Panc1 (cell line): ENCODE data around the gene BCS1L. TPM values are rescaled to one million over a fixed set of nuclear protein-coding genes. Genes with fewer than 3 reads are reported as not detected.

Experiments
- ATAC-seq: fragments of 200-7000 bp; cut with Tn5 transposase; 2 replicates; pipeline ENCODE4 v1.9.1; 2020; ENCODE audit warnings: mild to moderate bottlenecking, moderate library complexity
- BruUV-seq: library from RNA; stranded (reverse); fragments of 400-500 nt; replicated peaks from 2 replicates; lab custom pipeline; 2021; lab: Mats Ljungman, UMichigan
- CTCF ChIA-PET: fragments of 300-600 bp; sonication (Branson Sonifier 250); formaldehyde crosslinking; loops from one replicate; lab custom pipeline; 2022; ENCODE audit warnings: antibody characterized with exemption; lab: Charles Lee
- POLR2A ChIA-PET: fragments of 300-600 bp; sonication (Branson Sonifier 250); formaldehyde crosslinking; loops from one replicate; lab custom pipeline; 2022; ENCODE audit warnings: antibody characterized with exemption; lab: Charles Lee
- DNase-seq: peaks from one replicate; pipeline ENCODE4 v3.0.0-alpha.2; 2010; ENCODE audit warnings: low read depth, low spot score
- H3K27ac ChIP-seq: 2 replicates; pipeline ENCODE4 v1.5.1; 2011; ENCODE audit warnings: mild to moderate bottlenecking, low read length, inconsistent platforms
- H3K27me3 ChIP-seq: fragments of 200-500 bp; sonication (Bioruptor generic); 2 replicates; pipeline ENCODE4 v1.6.0; 2014; ENCODE audit warnings: low read length, inconsistent platforms; ENCODE audit not compliant: control insufficient read depth, insufficient read depth
- H3K36me3 ChIP-seq: fragments of 200-500 bp; sonication (Bioruptor generic); 2 replicates; pipeline ENCODE4 v1.5.1; 2014; ENCODE audit warnings: inconsistent platforms, mild to moderate bottlenecking, low read length, moderate library complexity; ENCODE audit not compliant: control insufficient read depth, insufficient read depth
- H3K4me1 ChIP-seq: 2 replicates; pipeline ENCODE4 v1.5.1; 2011; ENCODE audit warnings: inconsistent platforms, mild to moderate bottlenecking, low read length, moderate library complexity; ENCODE audit not compliant: control insufficient read depth, insufficient read depth
- H3K4me3 ChIP-seq, 2 experiments: 2 replicates each; pipeline ENCODE4 v1.5.1; 2011 to 2012; ENCODE audit warnings: low read depth in 2 of 2, low read length in 2 of 2, mild to moderate bottlenecking in 2 of 2, inconsistent platforms in 1 of 2, moderate library complexity in 1 of 2
- H3K9me3 ChIP-seq: fragments of 200-500 bp; sonication (Bioruptor generic); 2 replicates; pipeline ENCODE4 v1.5.1; 2014; ENCODE audit warnings: low read depth, mild to moderate bottlenecking, inconsistent platforms, low read length, moderate library complexity; ENCODE audit not compliant: control insufficient read depth, insufficient read depth
- POLR2AphosphoS5 ChIP-seq: IDR thresholded peaks from 2 replicates; pipeline ENCODE4 v1.6.1; 2012; ENCODE audit warnings: mild to moderate bottlenecking, low read depth, low read length, moderate library complexity
- REST ChIP-seq, 2 experiments: IDR thresholded peaks; 2 replicates each; pipeline ENCODE4 v1.6.1; 2011 to 2012; ENCODE audit warnings: low read depth in 2 of 2, control low read depth in 1 of 2, low read length in 1 of 2, mild to moderate bottlenecking in 1 of 2, moderate library complexity in 1 of 2; ENCODE audit not compliant: insufficient read depth in 1 of 2
- SIN3A ChIP-seq: IDR thresholded peaks from 2 replicates; pipeline ENCODE4 v1.6.1; 2012; ENCODE audit warnings: low read depth, mild to moderate bottlenecking, low read length, moderate library complexity, borderline replicate concordance; ENCODE audit not compliant: insufficient read depth
- TCF7L2 ChIP-seq: IDR thresholded peaks from 2 replicates; pipeline ENCODE4 v1.6.1; 2011; ENCODE audit warnings: mild to moderate bottlenecking, low read depth, low read length, inconsistent platforms
- in situ Hi-C: cut with HindIII; loops from 2 replicates; pipeline ENCODE4 v1.10.0; 2016; ENCODE audit warnings: low sequenced_read_pairs, low pct_unique_long_range_greater_than_20kb
- intact Hi-C: fragments of 100-400 bp; cut with micrococcal nuclease; formaldehyde crosslinking; loops from one replicate; pipeline ENCODE4 v1.10.0; 2022; ENCODE audit not compliant: unreplicated experiment
- total RNA-seq: library from RNA; stranded (reverse); gene quantifications from one replicate; pipeline ENCODE4 v1.2.1, GENCODE V29; 2021; ENCODE audit not compliant: unreplicated experiment
- TF ChIP-seq, protein P1 (sequence below): fragments of 450-650 bp; IDR thresholded peaks from 2 replicates; pipeline ENCODE4 v1.5.1; 2017; ENCODE audit warnings: mild to moderate bottlenecking

The BCS1L gene
- total RNA-seq, 1 experiment from 2014 or later = 42.0 TPM

GRCh38 chr2:218662827-218663226, 3.3 kb downstream of the BCS1L start:
- no peak for TF ChIP-seq REST (IDR thresholded peaks at IDR 0.05; ENCODE audit: insufficient read depth in 1 of 2, low read depth in 2 of 2, low read length in 1 of 2)
- intact Hi-C loops (no loop called here), in situ Hi-C loops (no loop called here)
- POLR2A ChIA-PET = no interaction called here
- H3K4me3 ChIP-seq = no peak overlapping the region
- H3K27me3 ChIP-seq = no peaks in the 10 kb centered on the region
- no peaks in the 10 kb centered on the region for H3K9me3 ChIP-seq
- H3K4me1 ChIP-seq = peaks cover 10% of the 10 kb centered on the region
- DNase-seq (no peak), ATAC-seq (no peak)
- H3K27ac ChIP-seq = no peak overlapping the region
- CTCF ChIA-PET = no interaction called here
- BruUV-seq = no TSS peak
- H3K36me3 ChIP-seq = peaks cover 12% of the 10 kb centered on the region

DNA sequence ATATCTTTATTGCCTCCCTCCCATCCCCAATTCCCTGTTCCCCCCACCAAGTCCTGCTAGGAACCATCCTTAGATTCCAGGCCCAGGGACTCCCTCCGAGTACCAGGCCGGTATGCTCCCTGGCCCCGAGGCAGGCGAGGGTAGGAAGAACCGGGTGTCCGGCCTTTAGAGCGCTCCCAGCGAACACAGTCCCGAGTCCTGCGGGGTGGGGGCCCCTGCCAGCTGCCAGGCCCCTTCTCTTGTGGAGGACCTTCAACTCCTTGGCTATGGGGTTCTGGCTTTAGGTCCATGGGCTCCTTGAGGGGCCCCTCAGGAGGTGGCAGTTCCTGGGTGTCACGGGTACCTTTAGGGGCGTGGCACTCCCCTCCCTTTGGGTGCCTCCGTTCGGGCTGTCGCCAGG, 4.4 kb downstream of the BCS1L start:
- TF ChIP-seq TCF7L2 = no peak
- TF ChIP-seq SIN3A = no peak
- TF ChIP-seq REST (IDR thresholded peaks at IDR 0.05; ENCODE audit: insufficient read depth in 1 of 2, low read depth in 2 of 2, low read length in 1 of 2) = no peak
- no peak for TF ChIP-seq POLR2AphosphoS5
- TF ChIP-seq, protein P1, sequence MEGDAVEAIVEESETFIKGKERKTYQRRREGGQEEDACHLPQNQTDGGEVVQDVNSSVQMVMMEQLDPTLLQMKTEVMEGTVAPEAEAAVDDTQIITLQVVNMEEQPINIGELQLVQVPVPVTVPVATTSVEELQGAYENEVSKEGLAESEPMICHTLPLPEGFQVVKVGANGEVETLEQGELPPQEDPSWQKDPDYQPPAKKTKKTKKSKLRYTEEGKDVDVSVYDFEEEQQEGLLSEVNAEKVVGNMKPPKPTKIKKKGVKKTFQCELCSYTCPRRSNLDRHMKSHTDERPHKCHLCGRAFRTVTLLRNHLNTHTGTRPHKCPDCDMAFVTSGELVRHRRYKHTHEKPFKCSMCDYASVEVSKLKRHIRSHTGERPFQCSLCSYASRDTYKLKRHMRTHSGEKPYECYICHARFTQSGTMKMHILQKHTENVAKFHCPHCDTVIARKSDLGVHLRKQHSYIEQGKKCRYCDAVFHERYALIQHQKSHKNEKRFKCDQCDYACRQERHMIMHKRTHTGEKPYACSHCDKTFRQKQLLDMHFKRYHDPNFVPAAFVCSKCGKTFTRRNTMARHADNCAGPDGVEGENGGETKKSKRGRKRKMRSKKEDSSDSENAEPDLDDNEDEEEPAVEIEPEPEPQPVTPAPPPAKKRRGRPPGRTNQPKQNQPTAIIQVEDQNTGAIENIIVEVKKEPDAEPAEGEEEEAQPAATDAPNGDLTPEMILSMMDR = no peak

More for the DNA sequence above, 4.4 kb downstream of the BCS1L start:
- DNase-seq (no peak), ATAC-seq (no peak)
- peaks cover 6% of the 10 kb centered on the region; the same call in 1 of the 2 replicates for H3K4me1 ChIP-seq
- no peaks in the 10 kb centered on the region for H3K9me3 ChIP-seq
- ChIA-PET CTCF (no interaction called here), POLR2A (no interaction called here)
- no peak overlapping the region for H3K4me3 ChIP-seq
- intact Hi-C loops = no loop called here
- no TSS peak for BruUV-seq
- H3K36me3 ChIP-seq = peaks cover 13% of the 10 kb centered on the region
- H3K27me3 ChIP-seq = no peaks in the 10 kb centered on the region
- in situ Hi-C loops = no loop called here
- H3K27ac ChIP-seq = no peak overlapping the region
